HG03064 (cell line): ENCODE results near the gene GNAZ.

Experiments
- ATAC-seq: cut with Tn5 transposase; IDR thresholded peaks from one replicate; pipeline ENCODE4 v1.9.1; 2021; ENCODE audit warnings: low read depth; ENCODE audit not compliant: unreplicated experiment

The GNAZ gene

DNA sequence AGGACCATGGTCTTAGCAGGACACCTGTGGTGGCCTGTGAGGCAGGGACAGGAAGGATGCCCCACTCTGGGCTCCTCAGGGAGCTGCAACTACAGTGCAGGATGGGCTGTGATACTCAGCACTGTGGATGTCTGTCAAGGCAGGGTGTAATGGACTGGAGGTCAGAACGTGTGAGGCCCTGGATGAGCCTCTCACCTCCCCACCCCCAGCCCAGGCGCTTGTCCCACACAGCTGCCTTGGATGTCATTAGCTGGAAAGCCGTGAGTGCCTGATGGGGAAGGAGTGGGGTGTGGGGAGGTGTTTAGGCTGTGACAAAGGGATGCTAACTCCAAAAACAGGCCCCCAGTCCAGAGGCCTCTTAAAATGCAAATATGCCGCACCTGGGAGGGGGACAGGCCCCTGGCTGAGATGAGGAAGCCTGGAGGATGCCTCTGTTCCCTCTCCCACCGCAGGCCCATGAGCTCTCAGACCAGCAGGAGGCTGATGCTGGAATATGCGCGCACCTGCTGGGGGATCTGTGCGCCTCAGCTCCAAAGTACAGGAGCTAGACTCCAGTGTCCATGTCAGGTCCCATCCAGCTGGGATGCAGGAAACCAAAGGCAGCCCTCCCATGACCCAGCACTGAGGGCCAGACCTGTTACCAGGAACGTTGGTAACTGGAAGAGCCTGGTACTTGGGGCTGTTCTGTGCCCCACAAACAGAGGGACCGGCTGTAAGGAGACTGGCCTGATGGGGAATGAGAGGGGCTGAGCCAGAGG, 46.4 kb downstream of the GNAZ start:
- ATAC-seq, result no peak

DNA sequence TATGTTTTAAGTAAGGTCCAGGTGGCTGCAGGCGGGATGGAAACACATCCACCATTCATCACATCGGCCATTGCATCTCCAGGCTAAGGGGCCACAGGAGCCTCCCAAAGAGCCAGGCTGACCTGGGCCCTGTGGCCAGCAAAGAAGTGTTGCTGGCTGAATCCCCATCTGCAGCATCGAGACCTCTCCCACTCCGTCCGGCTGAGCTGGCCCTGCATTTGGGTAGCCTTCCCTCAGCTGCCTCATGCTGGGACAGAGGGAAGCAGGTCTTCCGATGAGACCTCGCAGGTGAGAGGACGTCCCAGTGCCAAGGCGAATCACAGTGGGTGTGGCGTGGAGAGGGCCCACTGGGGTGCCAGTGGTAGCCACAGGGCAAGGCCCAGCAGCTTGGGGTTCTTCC, 47.0 kb downstream of the GNAZ start:
- no peak for ATAC-seq

DNA sequence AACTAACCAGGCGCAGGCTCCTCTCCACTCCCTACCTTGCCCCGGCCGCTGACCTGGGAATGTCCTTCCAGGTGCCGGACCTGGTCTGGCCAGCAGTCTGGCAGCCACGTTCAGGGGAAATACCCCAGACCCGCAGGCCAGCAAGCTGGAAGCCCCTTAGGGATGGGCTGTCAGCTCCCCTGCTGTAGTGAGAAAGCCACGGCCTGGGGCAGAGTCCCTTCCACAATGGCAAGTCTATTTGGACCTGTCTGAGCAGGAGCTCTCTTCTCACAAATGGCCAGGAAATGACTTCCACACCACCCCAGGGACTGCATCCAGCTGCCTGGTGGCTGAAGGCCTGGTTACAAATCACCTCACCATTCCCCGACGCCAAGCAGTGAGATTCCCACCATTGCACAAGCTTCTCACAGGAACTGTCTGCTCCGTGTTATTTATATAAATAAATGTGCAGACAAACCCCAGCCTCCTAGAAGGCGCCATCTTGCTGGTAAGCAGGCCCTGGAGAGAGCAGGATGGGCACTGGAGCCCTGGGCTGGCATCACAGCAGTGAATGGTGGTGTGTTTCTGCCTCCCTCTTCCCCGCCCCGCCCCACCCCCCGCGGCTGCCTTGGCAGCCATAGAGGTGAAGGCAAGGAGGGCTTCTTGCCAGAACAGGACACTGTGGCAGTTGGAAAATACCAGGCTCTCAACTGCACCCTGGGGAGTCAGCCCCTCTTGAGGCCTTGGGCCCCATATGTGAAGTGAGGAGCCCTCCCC, 47.8 kb downstream of the GNAZ start:
- ATAC-seq, result no peak

DNA sequence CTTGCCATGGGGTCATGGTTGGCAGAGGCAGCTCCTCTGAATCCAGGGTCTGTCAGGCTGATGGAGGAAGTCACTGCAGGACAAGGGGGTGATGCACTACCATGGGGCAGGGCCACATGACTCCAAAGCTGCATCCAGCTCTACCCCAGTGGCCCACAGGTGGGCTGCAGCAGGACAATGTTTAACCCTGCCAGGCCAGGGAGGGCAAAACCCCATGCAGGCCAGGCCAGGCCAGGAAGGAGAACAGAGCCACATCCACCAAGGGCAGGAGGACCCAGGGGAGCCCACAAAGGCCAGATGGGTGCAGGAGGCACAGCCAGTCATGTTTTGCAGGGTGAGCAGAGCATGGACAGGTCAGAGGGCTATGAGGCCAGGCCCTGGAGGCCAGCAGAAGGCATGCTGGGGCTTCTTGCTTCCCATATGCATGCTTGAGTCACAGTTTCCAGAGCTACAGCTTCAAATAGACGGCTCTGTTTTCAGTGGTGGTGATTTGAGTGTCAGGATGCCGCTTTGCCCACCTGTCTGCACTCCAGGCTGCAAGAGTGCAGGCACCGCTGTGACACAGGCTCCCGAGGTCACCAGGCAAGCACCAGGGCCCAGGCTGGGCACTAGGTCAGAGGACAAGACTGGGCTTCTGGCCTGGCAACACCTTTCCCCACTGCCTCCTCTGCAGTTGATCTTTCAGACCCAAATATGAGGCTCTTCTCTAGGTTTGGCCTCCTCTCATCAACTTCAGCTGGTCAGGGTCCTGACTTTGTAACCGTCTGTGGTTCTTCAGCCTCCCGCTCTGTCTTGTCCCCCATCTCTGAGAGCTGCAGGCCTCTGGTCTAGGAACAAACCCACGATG, 48.6 kb downstream of the GNAZ start:
- no peak for ATAC-seq

DNA sequence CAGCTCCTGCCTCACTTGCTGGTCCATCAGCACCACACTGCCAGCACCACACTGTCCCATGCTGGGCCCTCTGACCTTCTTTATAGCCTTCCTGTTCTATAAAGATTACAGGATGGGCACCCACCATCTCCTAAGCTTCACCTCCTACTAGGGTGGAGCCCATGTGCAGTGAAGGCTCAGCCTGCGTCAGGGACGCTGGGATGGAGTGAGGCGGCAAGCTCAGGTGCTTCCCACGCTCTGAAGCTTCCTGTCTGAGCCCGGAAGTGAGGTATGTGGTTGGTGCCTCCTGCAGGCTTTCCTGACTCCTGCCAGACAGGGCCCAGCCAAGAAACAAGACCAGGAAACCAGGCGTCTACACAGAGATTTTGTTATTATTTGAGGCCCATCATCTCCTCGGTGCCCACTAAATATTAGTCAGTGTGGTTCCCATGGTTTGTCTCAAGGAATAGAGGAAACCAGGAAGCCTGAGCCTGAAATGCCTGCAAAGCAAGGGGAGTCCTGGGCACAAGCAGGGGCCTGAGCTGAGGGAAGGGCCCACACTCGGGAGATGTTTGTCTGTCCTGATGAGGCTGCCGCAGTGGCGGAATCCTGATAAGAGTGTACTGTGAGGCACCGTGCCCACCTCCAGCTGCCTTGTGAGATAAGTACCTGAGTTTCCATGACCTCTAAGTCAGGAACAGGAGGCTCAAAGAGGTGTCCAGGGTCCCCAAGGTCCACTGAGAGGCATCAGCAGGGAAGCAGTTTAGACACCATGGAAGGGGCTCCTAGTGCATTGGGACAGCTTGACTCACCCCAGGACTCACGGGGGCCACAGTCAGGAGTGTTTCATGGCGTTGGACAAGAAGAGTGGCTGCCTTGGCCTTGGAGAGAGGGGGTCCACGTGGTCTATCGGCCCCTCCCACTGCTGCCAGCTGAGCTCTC, 49.4 kb downstream of the GNAZ start:
- no peak for ATAC-seq

DNA sequence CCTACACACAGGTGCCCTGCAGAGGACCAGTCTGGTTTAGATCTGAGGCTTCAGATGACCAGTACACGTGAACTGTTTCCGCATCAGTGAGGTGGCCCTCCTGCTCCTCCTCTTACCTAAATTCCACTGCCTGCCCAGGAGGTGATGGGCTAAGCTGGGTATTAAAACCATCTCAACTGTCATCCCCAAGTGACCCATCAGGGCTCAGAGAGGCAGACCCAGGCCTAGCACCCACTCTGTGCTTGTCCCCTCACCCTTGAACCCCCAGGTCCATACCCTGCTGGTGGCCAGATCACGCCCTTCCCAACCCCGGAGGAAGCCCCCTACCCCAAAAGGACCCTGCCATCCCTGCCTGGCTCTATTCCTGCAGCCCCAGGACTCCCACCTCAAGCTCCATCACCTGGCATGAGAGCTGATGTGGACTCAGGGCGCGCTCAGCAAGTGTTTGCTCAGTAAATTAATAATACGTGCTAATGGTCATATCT, 50.1 kb downstream of the GNAZ start:
- ATAC-seq, result no peak

DNA sequence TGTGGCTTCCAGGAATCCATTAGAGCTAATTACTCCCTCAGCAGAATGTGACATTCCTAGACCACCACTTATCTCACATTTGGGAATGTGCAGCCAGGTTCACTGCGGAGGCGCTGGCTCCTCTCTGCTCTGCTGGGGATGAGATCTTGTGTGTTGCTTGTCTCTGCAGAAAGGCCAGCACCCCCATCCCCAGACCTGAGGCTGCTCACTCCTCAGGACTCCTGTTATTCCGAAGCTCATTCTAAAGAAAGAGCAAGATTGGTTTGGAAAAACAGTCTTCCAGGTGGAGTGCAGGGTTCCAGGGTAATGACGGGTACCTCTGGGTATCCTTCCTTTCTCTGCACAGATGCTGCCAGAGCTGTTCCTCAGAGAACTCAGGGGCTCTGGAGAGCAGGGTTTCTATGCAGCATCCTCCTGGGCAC, 50.7 kb downstream of the GNAZ start:
- ATAC-seq, result no peak

DNA sequence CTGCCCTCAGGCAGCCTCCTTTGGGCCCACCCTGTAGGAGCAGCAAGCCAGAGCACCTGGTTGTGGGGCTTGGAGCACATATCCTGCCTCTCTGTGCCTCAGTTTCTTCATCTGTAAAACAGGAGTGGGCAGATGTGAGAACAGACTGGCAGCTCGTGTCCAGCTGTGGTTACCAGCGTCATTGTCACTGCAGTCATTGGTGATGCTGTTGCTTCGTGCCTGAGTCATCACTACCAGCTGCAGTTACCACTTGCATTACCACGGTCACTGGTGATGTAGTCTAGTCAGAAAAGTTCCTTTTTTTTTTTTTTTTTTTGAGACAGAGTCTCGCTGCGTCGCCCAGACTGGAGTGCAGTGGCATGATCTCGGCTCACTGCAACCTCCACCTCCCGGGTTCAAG, 51.1 kb downstream of the GNAZ start:
- ATAC-seq, result no peak

DNA sequence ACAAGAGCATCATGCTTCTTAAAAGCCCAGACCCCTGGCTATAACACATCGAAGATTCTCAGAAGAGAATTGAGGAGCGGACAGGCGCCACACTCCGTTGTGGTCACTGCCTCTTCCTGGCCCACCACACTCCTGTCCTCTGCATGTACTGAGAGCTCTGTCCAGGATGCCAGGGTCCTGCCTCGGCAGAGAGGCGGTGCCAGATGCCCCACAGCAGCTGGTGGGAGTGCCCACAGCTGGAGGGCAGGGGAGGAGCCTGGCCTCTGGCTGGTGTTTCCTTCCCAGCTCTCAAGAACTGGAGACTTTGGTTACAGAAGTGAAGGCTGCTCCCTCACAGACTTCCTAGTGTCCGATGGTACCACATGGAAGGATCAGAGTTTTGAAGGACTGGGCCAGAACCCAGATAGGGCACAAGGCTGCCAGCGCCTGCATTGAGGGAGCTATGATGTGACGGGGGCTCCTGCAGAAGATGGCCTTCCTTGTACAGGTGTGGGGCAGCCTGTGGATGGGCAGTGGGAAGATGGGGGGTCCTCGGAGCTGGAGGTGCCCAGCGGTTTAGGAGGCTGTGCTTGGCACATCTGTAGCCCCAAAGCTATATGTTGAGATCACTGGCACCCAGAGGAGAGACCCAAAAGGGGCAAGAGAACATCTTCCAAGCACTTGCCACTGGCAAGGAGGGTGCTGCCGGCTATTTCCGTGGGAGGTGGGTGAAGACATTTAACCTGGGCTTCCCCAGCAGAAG, 52.1 kb downstream of the GNAZ start:
- no peak for ATAC-seq

DNA sequence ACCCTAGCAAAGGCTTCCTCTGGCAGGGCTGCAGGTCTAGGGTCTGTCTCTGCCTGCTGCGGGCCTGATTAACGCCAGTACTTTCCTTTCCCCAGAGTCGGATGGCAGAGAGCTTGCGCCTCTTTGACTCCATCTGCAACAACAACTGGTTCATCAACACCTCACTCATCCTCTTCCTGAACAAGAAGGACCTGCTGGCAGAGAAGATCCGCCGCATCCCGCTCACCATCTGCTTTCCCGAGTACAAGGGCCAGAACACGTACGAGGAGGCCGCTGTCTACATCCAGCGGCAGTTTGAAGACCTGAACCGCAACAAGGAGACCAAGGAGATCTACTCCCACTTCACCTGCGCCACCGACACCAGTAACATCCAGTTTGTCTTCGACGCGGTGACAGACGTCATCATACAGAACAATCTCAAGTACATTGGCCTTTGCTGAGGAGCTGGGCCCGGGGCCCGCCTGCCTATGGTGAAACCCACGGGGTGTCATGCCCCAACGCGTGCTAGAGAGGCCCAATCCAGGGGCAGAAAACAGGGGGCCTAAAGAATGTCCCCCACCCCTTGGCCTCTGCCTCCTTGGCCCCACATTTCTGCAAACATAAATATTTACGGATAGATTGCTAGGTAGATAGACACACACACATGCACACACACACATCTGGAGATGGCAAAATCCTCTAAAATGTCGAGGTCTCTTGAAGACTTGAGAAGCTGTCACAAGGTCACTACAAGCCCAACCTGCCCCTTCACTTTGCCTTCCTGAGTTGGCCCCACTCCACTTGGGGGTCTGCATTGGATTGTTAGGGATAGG, 52.9 kb downstream of the GNAZ start:
- no peak for ATAC-seq

DNA sequence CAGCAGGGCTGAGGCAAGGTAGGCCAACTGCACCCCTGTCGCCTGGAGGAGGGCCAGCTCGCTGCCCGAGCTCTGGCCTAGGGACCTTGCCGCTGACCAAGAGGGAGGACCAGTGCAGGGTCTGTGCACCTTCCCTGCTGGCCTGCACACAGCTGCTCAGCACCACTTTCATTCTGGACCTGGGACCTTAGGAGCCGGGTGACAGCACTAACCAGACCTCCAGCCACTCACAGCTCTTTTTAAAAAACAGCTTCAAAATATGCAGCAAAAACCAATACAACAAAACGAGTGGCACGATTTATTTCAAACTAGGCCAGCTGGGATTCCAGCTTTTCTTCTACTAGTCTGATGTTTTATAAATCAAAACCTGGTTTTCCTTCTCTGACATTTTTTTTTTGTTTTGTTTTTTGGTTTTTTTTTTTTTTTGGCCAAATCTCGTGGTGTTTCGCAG, 53.5 kb downstream of the GNAZ start:
- ATAC-seq, result no peak

DNA sequence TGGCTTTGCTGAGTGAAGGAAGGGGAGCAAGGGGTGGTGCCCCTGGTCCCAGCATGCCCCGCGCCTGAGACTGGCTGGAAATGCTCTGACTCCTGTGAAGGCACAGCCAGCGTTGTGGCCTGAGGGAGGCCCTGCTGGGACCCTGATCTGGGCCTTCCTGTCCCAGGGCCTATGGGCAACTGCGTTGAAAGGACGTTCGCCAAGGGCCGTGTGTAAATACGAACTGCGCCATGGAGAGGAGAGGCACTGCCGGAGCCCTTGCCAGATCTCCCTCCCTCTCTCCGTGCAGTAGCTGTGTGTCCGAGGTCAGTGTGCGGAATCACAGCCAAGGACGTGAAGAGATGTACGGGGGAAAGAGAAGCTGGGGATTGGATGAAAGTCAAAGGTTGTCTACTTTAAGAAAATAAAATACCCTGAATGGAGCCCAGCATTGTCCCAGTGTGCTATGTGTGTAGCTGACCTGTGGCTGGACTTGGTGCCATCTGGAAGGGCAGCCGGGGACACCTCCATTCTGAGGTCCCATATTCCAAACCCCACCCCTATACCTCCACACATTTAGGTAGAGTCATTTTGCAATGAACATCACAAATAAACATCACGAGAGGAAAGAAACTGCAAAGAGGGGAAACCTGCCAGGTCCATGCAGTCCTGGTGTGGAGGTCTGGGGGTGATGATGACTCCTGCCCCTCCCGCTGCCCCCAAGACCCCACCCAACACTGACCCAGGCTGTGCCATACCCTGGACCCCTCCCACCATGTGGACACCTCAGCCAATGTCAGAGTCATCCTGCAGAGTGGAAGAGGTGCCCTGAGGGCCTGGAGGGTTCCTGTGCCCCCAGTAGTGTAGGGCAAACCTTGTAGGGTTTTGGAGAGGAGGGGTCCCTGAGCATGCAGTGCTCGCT, 54.5 kb downstream of the GNAZ start:
- no peak for ATAC-seq

DNA sequence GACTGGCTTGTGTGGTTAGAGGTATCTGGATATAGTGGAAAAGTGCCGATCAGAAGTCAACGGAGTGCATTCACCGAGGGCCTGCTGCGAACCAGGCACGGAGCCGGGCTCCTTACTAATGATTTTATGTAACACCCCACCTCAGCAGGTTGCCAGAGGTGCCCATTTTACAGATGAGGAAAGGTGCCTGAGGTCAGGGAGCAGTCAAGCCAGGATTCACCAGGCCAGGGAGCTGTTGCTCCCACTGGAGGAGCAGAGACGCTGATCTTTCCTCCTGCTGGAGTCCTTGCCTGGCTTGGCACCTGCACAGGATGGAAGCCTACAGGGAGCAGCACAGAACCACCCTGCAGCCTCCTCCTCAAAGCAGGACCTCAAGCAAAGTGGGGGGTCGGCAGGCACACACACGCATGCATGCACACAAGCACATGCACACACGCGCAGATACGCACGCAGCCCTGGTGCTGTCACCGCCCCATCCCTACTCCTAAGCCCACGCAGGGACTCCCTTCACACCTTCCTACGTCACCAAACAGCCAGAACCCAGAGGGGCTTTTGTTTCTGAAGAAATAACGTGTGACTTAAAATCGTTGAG, 55.3 kb downstream of the GNAZ start:
- ATAC-seq, result no peak

DNA sequence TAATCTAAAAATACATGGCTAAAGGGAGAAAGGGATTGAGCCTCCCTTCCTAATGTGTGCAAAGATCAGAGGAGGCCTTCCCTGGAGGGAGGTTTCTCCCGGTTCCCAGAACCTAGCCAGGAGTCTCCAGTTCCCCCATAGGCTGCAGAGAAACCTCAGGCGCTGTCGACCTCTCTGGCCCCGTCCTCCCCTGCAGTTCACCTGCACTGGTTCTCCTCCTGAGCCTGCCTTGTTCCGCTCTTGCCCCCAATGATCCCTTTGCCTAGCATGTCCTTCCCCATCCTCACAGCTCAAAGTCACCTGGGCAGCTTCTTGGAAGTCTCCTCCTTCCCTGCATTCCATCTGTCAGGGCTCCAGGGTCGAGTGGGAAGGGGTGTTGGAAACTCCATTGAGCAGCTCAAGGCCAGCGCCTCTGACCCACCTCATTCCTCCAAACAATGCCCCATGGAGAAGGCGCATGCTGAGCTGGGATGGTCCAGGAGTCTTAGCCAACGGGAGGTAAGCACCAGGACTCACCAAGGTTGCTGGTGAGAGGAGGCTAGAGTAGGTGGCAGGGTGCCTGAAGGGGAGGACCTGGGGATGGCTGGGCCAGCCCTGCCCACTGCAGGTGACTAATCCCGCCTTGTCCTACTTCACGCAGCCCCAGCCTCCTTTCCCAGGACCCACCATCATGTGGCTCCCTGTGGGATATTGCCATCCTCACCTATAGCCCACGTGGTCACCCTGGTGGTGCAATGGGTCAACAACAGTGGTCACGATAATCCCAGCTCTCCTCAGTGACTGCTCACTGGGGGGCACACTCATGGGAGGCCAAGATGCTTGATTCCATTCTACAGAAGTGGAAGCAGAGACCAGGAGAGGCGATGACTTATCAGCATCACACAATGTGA, 56.1 kb downstream of the GNAZ start:
- no peak for ATAC-seq

DNA sequence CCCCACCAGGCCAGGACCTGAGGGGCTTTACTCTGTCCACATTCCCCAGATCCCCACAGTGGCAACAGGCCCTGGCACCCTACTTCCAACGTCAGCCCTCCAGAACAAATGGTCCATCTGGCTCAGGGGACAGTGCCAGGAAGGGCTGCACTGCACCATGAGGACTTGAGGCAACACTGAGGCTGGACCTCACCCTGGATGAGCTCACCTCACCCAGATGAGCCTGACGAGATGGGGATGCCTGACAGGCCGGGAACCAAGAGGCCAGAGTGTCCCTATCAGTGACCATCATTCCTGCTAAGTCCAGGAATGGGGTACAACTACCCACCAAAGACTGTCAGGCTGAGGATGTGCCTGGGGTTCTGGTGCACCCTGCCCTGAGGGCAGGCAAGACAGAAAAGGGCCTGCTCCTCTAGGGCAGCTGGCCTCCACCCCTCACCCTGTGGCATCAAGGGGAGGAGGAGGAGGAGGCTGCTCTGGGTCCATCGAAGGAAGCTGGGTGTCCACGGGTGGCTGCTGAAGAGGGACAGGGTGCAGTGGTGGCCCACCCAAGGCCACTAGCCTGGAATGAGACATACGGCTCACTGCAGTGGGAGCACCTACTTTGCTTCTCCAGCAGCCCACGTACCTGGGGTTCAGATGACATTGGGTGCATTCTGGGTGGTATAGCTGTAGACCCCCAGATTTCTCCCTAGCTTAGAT, 56.9 kb downstream of the GNAZ start:
- no peak for ATAC-seq

DNA sequence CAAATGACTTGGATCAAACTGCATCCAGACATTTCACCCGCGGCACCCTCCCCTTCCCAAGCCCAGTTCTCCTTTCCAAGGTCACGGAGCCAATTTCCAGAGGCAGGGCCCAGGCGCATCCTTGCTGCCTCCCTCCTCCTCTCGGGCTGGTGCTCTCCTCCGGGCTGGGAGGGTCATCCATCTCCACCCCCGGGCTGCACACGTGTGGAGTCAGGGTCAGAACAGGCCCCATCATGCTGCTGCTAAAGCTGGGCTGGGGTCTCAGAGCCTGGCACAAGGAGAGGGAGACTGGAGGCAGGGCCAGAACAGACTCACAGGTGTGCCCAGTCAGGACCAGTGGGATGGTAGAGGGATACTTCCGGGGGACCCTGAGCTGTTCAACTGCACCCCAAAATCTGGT, 57.5 kb downstream of the GNAZ start:
- no peak for ATAC-seq
